Prostate gland (tissue), 2 donors: ENCODE measurements around the gene NOVA2. TPM values are rescaled to one million over a fixed set of nuclear protein-coding genes. Genes with fewer than 3 reads are reported as not detected.

Experiments
- DNase-seq: peaks from one replicate; pipeline ENCODE4 v3.0.0-alpha.2; 2019; ENCODE audit warnings: low spot score
- H3K27ac ChIP-seq, 2 donors: fragments of 200-600 bp; sonication (generic); 2 replicates each; pipeline ENCODE4 v1.5.1; 2017 to 2019
- H3K27me3 ChIP-seq: fragments of 200-600 bp; sonication (generic); replicated peaks from 2 replicates; pipeline ENCODE4 v1.5.1; 2019; ENCODE audit not compliant: insufficient read depth
- H3K36me3 ChIP-seq, 2 donors: fragments of 200-600 bp; sonication (generic); 1 replicate in 1 of 2; 2 replicates in 1 of 2; pipeline versions ENCODE4 v1.5.1 to v1.8.1; 2017 to 2019
- H3K4me1 ChIP-seq: fragments of 200-600 bp; sonication (generic); replicated peaks from 2 replicates; pipeline ENCODE4 v1.5.1; 2019
- H3K4me3 ChIP-seq, 2 donors: fragments of 200-600 bp; sonication (generic); 2 replicates each; pipeline ENCODE4 v1.5.1; 2017 to 2019
- H3K9me3 ChIP-seq: fragments of 200-600 bp; sonication (generic); 2 replicates; pipeline ENCODE4 v1.5.1; 2017
- CTCF ChIP-seq, 4 experiments: fragments of 200-600 bp in 2 of 4; fragments of 450-650 bp in 2 of 4; sonication (generic) in 2 of 4; IDR thresholded peaks; 1 replicate in 3 of 4; 2 replicates in 1 of 4; pipeline ENCODE4 v1.5.1; 2016 to 2019; ENCODE audit warnings: antibody characterized with exemption in 4 of 4, mild to moderate bottlenecking in 2 of 4, moderate library complexity in 2 of 4
- POLR2A ChIP-seq: fragments of 450-650 bp; IDR thresholded peaks from one replicate; pipeline ENCODE4 v1.6.1; 2016; ENCODE audit warnings: antibody characterized with exemption, mild to moderate bottlenecking
- POLR2AphosphoS5 ChIP-seq: sonication (generic); formaldehyde crosslinking; IDR thresholded peaks from one replicate; pipeline ENCODE4 v1.6.1; 2017; ENCODE audit warnings: antibody characterized with exemption
- WGBS: methylation state at CpG from one replicate; pipeline ENCODE4 v1.1.5; 2018; 5-methylcytosine and 5-hydroxymethylcytosine counted together
- intact Hi-C: fragments of 100-400 bp; cut with DNase I; formaldehyde crosslinking; loops from one replicate; pipeline ENCODE4 v1.14.2; 2022
- total RNA-seq, 2 donors: library from RNA; depleted of rRNA; stranded (reverse); fragments of >200 nt; gene quantifications; one replicate each; pipeline ENCODE4 v1.1.0, GENCODE V29; 2016

The NOVA2 gene
- total RNA-seq, 2 donors from 2014 or later = 0.87 to 3.1 TPM

- Histone ChIP-seq H3K27ac (peak overlapping the region; percentile 71 to 75), H3K36me3 (no peaks in the 10 kb centered on the region), H3K27me3 (no peaks in the 10 kb centered on the region), H3K9me3 (no peaks in the 10 kb centered on the region), H3K4me1 (no peaks in the 10 kb centered on the region), H3K4me3 (peak overlapping the region; percentile 65 to 78)
- peak; percentile 96 for DNase-seq
- WGBS = 2% methylated on average over 70 of the region's 73 CpGs
- TF ChIP-seq POLR2AphosphoS5 (peak; percentile 99), CTCF (IDR thresholded peaks at IDR 0.05) (peak in 2 of 4 experiments; percentile 31 to 36), POLR2A (peak; percentile 49)
- intact Hi-C loops = no loop called here
Observed at GRCh38 chr19:45902651-45903625, 70.7 kb downstream of the NOVA2 start.

- no peaks in the 10 kb centered on the region for H3K27me3 ChIP-seq
- no peak for DNase-seq
- peak within 1 kb of the TSS; percentile 65 to 78 for H3K4me3 ChIP-seq
- intact Hi-C loops = no loop called here
- no peak for TF ChIP-seq POLR2A
- TF ChIP-seq CTCF (IDR thresholded peaks at IDR 0.05) = no peak
- TF ChIP-seq POLR2AphosphoS5 = no peak
- under 1% methylated on average over 46 of the region's 47 CpGs for WGBS
- H3K27ac ChIP-seq = peak within 1 kb of the TSS; percentile 71 to 75
- H3K36me3 ChIP-seq = no peaks in the 10 kb centered on the region
- no peaks in the 10 kb centered on the region for H3K9me3 ChIP-seq
- H3K4me1 ChIP-seq = no peaks in the 10 kb centered on the region
Observed at GRCh38 chr19:45901912-45902650, 71.6 kb downstream of the NOVA2 start, which contains the start of gene MYPOP. TSS of gene MYPOP (minus strand) at chr19:45902613. CDS start at chr19:45901773, 840 bp downstream.

GRCh38 chr19:45901432-45901911 is 72.2 kb downstream of the NOVA2 start:
- H3K4me1 ChIP-seq = no peaks in the 10 kb centered on the region
- no peak for TF ChIP-seq POLR2A
- WGBS = 2% methylated on average over 51 of the region's 69 CpGs
- no peaks in the 10 kb centered on the region for H3K36me3 ChIP-seq
- DNase-seq = no peak
- H3K27ac ChIP-seq = peak overlapping the region in 1 of 2 donors; percentile 71
- H3K4me3 ChIP-seq = peak overlapping the region; percentile 65 to 78
- no peaks in the 10 kb centered on the region for H3K27me3 ChIP-seq
- intact Hi-C loops = no loop called here
- no peaks in the 10 kb centered on the region for H3K9me3 ChIP-seq

- H3K4me1 ChIP-seq = no peaks in the 10 kb centered on the region
- H3K36me3 ChIP-seq = no peaks in the 10 kb centered on the region
- intact Hi-C loops = no loop called here
- H3K9me3 ChIP-seq = no peaks in the 10 kb centered on the region
- DNase-seq = no peak
- no peaks in the 10 kb centered on the region for H3K27me3 ChIP-seq
- H3K27ac ChIP-seq = no peak overlapping the region
- 85% methylated on average over 7 of the region's 22 CpGs for WGBS
- no peak for TF ChIP-seq POLR2AphosphoS5
- TF ChIP-seq CTCF (IDR thresholded peaks at IDR 0.05) = no peak
- peak overlapping the region; percentile 65 to 78 for H3K4me3 ChIP-seq
Observed at GRCh38 chr19:45900738-45901431, 72.8 kb downstream of the NOVA2 start.
